Upper lobe of left lung (tissue), 4 donors: ENCODE measurements around the gene EIF2B5.

Experiments
- POLR2A ChIP-seq, 4 donors: fragments of 450-650 bp; IDR thresholded peaks; one replicate each; pipeline ENCODE4 v1.5.1; 2016 to 2017; ENCODE audit warnings: antibody characterized with exemption in 4 of 4, mild to moderate bottlenecking in 2 of 4
- POLR2AphosphoS5 ChIP-seq, 2 donors: sonication (generic); formaldehyde crosslinking; IDR thresholded peaks; one replicate each; pipeline ENCODE4 v1.5.1; 2017; ENCODE audit warnings: antibody characterized with exemption in 2 of 2
- TF ChIP-seq, protein P1 (sequence below), 6 experiments: fragments of 450-650 bp in 4 of 6; fragments of 200-600 bp in 2 of 6; sonication (generic) in 2 of 6; IDR thresholded peaks; one replicate each; pipeline ENCODE4 v1.5.1; 2016 to 2019; ENCODE audit warnings: antibody characterized with exemption in 6 of 6

DNA sequence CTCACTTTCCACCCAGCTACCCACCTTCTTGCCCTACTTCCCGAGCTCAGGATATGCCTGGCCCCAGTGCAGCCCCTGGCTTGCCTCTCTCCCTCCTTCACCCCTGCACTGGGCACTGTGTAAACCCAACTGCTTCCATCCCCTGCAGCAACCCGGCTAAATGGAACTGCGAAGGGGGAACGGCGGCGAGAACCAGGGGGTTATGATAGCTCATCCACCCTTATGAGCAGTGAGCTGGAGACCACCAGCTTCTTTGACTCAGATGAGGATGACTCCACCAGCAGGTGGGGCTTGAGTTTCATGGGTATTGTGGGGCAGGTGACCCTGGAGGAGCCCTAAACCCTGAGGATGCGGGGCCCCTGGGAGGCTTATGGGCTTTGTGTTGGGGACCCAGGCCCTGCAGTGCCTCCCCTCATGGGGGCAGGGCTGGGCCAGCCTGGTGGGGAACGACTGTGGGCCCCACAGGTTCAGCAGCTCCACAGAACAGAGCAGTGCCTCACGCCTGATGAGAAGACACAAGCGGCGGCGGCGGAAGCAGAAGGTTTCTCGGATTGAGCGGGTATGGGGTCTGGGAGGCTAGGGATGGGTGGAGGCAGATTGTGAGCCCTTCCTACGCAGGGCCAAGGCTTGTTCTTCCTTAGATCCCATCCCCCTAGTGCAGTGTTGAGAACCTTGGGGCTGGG is 29.6 kb downstream of the EIF2B5 start:
- no peak for TF ChIP-seq POLR2AphosphoS5 (IDR thresholded peaks at IDR 0.05)
- TF ChIP-seq, protein P1, sequence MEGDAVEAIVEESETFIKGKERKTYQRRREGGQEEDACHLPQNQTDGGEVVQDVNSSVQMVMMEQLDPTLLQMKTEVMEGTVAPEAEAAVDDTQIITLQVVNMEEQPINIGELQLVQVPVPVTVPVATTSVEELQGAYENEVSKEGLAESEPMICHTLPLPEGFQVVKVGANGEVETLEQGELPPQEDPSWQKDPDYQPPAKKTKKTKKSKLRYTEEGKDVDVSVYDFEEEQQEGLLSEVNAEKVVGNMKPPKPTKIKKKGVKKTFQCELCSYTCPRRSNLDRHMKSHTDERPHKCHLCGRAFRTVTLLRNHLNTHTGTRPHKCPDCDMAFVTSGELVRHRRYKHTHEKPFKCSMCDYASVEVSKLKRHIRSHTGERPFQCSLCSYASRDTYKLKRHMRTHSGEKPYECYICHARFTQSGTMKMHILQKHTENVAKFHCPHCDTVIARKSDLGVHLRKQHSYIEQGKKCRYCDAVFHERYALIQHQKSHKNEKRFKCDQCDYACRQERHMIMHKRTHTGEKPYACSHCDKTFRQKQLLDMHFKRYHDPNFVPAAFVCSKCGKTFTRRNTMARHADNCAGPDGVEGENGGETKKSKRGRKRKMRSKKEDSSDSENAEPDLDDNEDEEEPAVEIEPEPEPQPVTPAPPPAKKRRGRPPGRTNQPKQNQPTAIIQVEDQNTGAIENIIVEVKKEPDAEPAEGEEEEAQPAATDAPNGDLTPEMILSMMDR (IDR thresholded peaks at IDR 0.05) = no peak
- TF ChIP-seq POLR2A (IDR thresholded peaks at IDR 0.05) = no peak
